HL-60 (cell line): Measurements from ENCODE around the gene NKX6-1.

Experiments used
- CTCF ChIP-seq: IDR thresholded peaks from one replicate; pipeline ENCODE4 v1.5.1; 2011; ENCODE audit warnings: low read length, control low read depth, inconsistent platforms; ENCODE audit not compliant: insufficient read depth
- POLR2AphosphoS5 ChIP-seq: IDR thresholded peaks from 2 replicates; pipeline ENCODE4 v1.6.1; 2012; ENCODE audit warnings: low read depth

GRCh38 chr4:84511703-84512102 lies 12.6 kb upstream of the NKX6-1 start:
- no peak for TF ChIP-seq CTCF
- no peak for TF ChIP-seq POLR2AphosphoS5
